ENCODE results near the gene PACSIN1. TPM values are rescaled to one million over a fixed set of nuclear protein-coding genes. Genes with fewer than 3 reads are reported as not detected.

The PACSIN1 gene
- total RNA-seq, 1 donor from 2014 or later: under 0.01 TPM

DNA sequence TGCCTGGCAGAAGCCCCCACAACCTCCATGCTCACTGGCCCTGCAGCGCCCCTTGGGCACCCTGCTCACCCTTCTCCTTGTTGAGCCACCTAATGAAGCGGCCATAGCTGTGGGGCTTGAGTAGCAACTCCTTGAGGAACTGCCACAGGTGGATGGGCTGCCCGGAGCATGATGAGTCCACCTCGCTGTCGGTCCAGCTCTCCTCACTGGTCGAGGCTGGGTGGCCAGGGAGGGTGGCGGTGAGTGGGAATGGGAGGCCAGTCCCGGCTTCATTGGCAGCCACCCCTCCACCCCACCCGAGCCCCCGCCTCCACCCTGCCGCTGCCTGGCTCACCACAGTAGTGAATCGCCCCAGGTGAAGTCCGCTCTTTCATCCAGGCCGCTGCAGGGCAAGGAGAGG is 73.3 kb downstream of the PACSIN1 start:
- Histone ChIP-seq H3K9ac (ENCODE audit: low read depth in 1 of 3, low read length in 3 of 3) (no peak overlapping the region), H3K4me1 (ENCODE audit: control insufficient read depth in 3 of 3, insufficient read depth in 3 of 3, low read length in 3 of 3) (no peaks in the 10 kb centered on the region), H3K27ac (ENCODE audit: low read depth, low read length) (no peak overlapping the region)

DNA sequence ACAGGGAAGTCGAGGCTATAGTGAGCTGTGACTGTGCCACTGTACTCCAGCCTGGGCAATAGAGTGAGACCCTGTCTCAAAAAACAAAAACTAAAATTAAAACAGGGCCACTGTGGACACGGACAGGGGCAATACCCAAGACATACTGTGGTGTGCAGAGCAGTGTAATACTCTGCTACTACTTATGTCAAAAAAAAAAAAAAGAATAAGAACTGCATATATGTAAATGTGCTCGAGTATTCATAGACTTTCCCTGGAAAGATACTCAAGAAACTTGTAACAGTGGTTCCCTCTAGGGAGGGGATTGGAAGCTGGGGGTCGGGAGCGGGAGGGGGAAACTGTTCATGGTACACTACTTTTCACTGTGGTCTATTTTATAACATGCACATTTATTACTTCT is 74.3 kb downstream of the PACSIN1 start:
- H3K36me3 ChIP-seq (ENCODE audit: control insufficient read depth in 3 of 3, insufficient read depth in 3 of 3, low read length in 3 of 3): no peaks in the 10 kb centered on the region
- no peak overlapping the region for H3K9ac ChIP-seq (ENCODE audit: low read depth in 1 of 3, low read length in 3 of 3)
- no peaks in the 10 kb centered on the region for H3K9me3 ChIP-seq (ENCODE audit: control insufficient read depth in 3 of 3, low read length in 3 of 3)
- peaks cover 0 to 2% (median 0%) of the 10 kb centered on the region in 3 donors for H3K27me3 ChIP-seq (ENCODE audit: control insufficient read depth in 3 of 3, insufficient read depth in 3 of 3, low read length in 3 of 3)
- no peak overlapping the region for H3K4me3 ChIP-seq (ENCODE audit: low read length in 3 of 3)
- H3K27ac ChIP-seq (ENCODE audit: low read depth, low read length): no peak overlapping the region
- no peaks in the 10 kb centered on the region for H3K4me1 ChIP-seq (ENCODE audit: control insufficient read depth in 3 of 3, insufficient read depth in 3 of 3, low read length in 3 of 3)

More for the DNA sequence above, 73.3 kb downstream of the PACSIN1 start:
- no peak overlapping the region for H3K4me3 ChIP-seq (ENCODE audit: low read length in 3 of 3)
- peaks cover 0 to 2% (median 0%) of the 10 kb centered on the region in 3 donors for H3K27me3 ChIP-seq (ENCODE audit: control insufficient read depth in 3 of 3, insufficient read depth in 3 of 3, low read length in 3 of 3)
- H3K9me3 ChIP-seq (ENCODE audit: control insufficient read depth in 3 of 3, low read length in 3 of 3): no peaks in the 10 kb centered on the region
- no peaks in the 10 kb centered on the region for H3K36me3 ChIP-seq (ENCODE audit: control insufficient read depth in 3 of 3, insufficient read depth in 3 of 3, low read length in 3 of 3)

DNA sequence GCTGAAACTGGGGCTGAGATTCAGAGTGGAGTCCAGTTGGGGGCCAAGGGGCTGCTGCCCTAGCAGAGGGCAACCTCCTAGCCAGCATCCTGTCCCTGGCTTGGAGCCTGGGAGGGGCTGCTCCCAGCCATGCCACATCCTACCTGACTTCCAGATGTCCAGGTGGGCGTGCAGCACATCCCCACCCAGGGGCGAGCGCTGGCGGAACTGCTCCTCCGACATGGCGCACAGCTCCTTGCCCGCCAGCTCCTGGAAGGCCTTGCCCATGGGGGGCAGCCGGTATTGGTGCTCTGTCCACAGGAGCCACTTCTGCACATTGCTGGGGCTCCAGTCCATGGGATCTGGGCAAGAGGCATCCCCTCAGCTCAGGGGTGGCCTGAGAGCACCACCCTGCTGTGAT is 75.0 kb downstream of the PACSIN1 start:
- Histone ChIP-seq H3K9me3 (ENCODE audit: control insufficient read depth in 3 of 3, low read length in 3 of 3) (no peaks in the 10 kb centered on the region), H3K9ac (ENCODE audit: low read depth in 1 of 3, low read length in 3 of 3) (no peak overlapping the region), H3K27ac (ENCODE audit: low read depth, low read length) (no peak overlapping the region), H3K4me3 (ENCODE audit: low read length in 3 of 3) (no peak overlapping the region), H3K36me3 (ENCODE audit: control insufficient read depth in 3 of 3, insufficient read depth in 3 of 3, low read length in 3 of 3) (no peaks in the 10 kb centered on the region), H3K27me3 (ENCODE audit: control insufficient read depth in 3 of 3, insufficient read depth in 3 of 3, low read length in 3 of 3) (peaks cover 0 to 2% (median 0%) of the 10 kb centered on the region in 3 donors), H3K4me1 (ENCODE audit: control insufficient read depth in 3 of 3, insufficient read depth in 3 of 3, low read length in 3 of 3) (no peaks in the 10 kb centered on the region)

- Histone ChIP-seq H3K27me3 (ENCODE audit: control insufficient read depth in 3 of 3, insufficient read depth in 3 of 3, low read length in 3 of 3) (peaks cover 0 to 2% (median 0%) of the 10 kb centered on the region in 3 donors), H3K9me3 (ENCODE audit: control insufficient read depth in 3 of 3, low read length in 3 of 3) (no peaks in the 10 kb centered on the region), H3K4me1 (ENCODE audit: control insufficient read depth in 3 of 3, insufficient read depth in 3 of 3, low read length in 3 of 3) (peaks cover 0 to 3% (median 2%) of the 10 kb centered on the region in 3 donors), H3K36me3 (ENCODE audit: control insufficient read depth in 3 of 3, insufficient read depth in 3 of 3, low read length in 3 of 3) (no peaks in the 10 kb centered on the region), H3K4me3 (ENCODE audit: low read length in 3 of 3) (no peak overlapping the region), H3K27ac (ENCODE audit: low read depth, low read length) (no peak overlapping the region), H3K9ac (ENCODE audit: low read depth in 1 of 3, low read length in 3 of 3) (no peak overlapping the region)
Measured at GRCh38 chr6:34543421-34543820, 77.5 kb downstream of the PACSIN1 start.

DNA sequence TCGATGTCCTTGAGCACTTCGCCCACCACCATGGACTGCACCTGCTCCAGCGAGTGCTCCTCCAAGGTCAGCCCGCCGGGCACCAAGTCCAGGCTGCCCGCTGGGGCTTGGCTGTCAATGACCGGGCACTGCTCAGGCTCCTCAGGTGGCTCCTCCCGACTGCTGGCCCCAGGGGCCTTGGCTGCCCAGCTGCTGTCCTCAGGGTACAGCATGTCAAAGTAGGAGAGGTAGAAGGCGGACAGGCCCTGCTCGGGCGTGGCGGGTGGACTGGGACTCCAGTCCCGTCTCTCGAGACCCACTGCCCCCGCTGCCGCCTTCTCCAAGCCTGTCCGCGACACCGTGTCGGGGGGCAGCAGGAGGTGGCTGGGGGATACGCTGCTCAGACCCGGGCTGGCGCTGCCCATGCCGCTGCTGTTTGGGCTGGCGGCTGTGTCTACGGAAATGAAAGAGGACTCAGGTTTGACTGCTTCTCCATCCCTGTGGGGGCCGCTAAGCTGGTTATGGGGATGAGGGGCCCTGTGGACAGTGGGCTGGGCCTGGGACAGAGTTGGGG is 78.3 kb downstream of the PACSIN1 start:
- Histone ChIP-seq H3K9ac (ENCODE audit: low read depth in 1 of 3, low read length in 3 of 3) (no peak overlapping the region), H3K27me3 (ENCODE audit: control insufficient read depth in 3 of 3, insufficient read depth in 3 of 3, low read length in 3 of 3) (peaks cover 0 to 4% (median 0%) of the 10 kb centered on the region in 3 donors), H3K4me1 (ENCODE audit: control insufficient read depth in 3 of 3, insufficient read depth in 3 of 3, low read length in 3 of 3) (peaks cover 0 to 3% (median 2%) of the 10 kb centered on the region in 3 donors), H3K36me3 (ENCODE audit: control insufficient read depth in 3 of 3, insufficient read depth in 3 of 3, low read length in 3 of 3) (no peaks in the 10 kb centered on the region), H3K4me3 (ENCODE audit: low read length in 3 of 3) (no peak overlapping the region), H3K9me3 (ENCODE audit: control insufficient read depth in 3 of 3, low read length in 3 of 3) (no peaks in the 10 kb centered on the region), H3K27ac (ENCODE audit: low read depth, low read length) (no peak overlapping the region)

GRCh38 chr6:34544776-34545471 is 79.0 kb downstream of the PACSIN1 start:
- H3K4me3 ChIP-seq (ENCODE audit: low read length in 3 of 3): no peak overlapping the region
- no peak overlapping the region for H3K27ac ChIP-seq (ENCODE audit: low read depth, low read length)
- H3K9me3 ChIP-seq (ENCODE audit: control insufficient read depth in 3 of 3, low read length in 3 of 3): no peaks in the 10 kb centered on the region
- H3K4me1 ChIP-seq (ENCODE audit: control insufficient read depth in 3 of 3, insufficient read depth in 3 of 3, low read length in 3 of 3): peaks cover 0 to 3% (median 2%) of the 10 kb centered on the region in 3 donors
- peaks cover 0 to 4% (median 0%) of the 10 kb centered on the region in 3 donors for H3K27me3 ChIP-seq (ENCODE audit: control insufficient read depth in 3 of 3, insufficient read depth in 3 of 3, low read length in 3 of 3)
- H3K36me3 ChIP-seq (ENCODE audit: control insufficient read depth in 3 of 3, insufficient read depth in 3 of 3, low read length in 3 of 3): no peaks in the 10 kb centered on the region
- no peak overlapping the region for H3K9ac ChIP-seq (ENCODE audit: low read depth in 1 of 3, low read length in 3 of 3)

DNA sequence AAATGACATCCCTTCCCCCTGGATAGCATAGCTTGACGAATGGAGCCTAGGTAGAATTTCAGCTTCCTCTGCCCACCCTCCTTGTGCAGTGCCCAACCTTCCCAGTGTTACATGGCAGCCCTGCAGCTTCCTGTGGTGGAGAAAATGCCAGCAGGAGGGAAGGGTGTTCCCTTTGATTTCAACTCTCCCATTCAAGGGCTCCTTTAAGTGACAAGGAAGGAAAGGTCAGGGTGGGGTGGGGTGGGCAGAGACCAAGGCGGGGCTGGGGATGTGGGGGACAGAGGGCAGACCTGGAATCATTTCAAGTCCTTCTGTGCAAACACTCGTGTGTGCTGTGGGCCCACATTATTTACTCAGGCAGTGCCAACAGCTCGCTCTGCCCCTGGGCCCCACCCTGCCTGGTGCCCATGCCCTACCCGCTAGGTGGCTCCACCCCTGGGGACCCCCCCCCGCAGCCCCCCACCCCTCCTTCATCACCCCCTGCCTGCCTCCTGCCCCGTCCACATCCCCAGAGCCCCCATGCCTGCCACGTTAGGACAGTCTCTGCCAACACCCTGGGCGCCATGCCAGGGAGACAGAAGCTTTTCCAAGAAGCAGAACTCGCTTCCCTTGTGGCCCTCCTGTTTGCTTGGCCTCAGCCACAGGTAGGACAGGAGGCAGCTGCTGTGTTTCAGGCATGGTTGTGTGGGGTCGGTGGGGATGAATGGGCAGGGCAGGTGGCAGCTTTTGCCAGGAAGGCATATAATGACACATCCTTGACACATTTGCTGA is 80.9 kb downstream of the PACSIN1 start:
- Histone ChIP-seq H3K9me3 (ENCODE audit: control insufficient read depth in 3 of 3, low read length in 3 of 3) (no peaks in the 10 kb centered on the region), H3K9ac (ENCODE audit: low read depth in 1 of 3, low read length in 3 of 3) (no peak overlapping the region), H3K27me3 (ENCODE audit: control insufficient read depth in 3 of 3, insufficient read depth in 3 of 3, low read length in 3 of 3) (peaks cover 0 to 4% (median 0%) of the 10 kb centered on the region in 3 donors), H3K36me3 (ENCODE audit: control insufficient read depth in 3 of 3, insufficient read depth in 3 of 3, low read length in 3 of 3) (no peaks in the 10 kb centered on the region), H3K4me3 (ENCODE audit: low read length in 3 of 3) (no peak overlapping the region), H3K27ac (ENCODE audit: low read depth, low read length) (no peak overlapping the region), H3K4me1 (ENCODE audit: control insufficient read depth in 3 of 3, insufficient read depth in 3 of 3, low read length in 3 of 3) (peaks cover 0 to 3% (median 2%) of the 10 kb centered on the region in 3 donors)

GRCh38 chr6:34547701-34548644 is 82.1 kb downstream of the PACSIN1 start:
- Histone ChIP-seq H3K36me3 (ENCODE audit: control insufficient read depth in 3 of 3, insufficient read depth in 3 of 3, low read length in 3 of 3) (no peaks in the 10 kb centered on the region), H3K4me3 (ENCODE audit: low read length in 3 of 3) (no peak overlapping the region), H3K27me3 (ENCODE audit: control insufficient read depth in 3 of 3, insufficient read depth in 3 of 3, low read length in 3 of 3) (peaks cover 0 to 7% (median 0%) of the 10 kb centered on the region in 3 donors), H3K9me3 (ENCODE audit: control insufficient read depth in 3 of 3, low read length in 3 of 3) (no peaks in the 10 kb centered on the region), H3K9ac (ENCODE audit: low read depth in 1 of 3, low read length in 3 of 3) (no peak overlapping the region), H3K27ac (ENCODE audit: low read depth, low read length) (no peak overlapping the region), H3K4me1 (ENCODE audit: control insufficient read depth in 3 of 3, insufficient read depth in 3 of 3, low read length in 3 of 3) (peaks cover 0 to 3% (median 2%) of the 10 kb centered on the region in 3 donors)

DNA sequence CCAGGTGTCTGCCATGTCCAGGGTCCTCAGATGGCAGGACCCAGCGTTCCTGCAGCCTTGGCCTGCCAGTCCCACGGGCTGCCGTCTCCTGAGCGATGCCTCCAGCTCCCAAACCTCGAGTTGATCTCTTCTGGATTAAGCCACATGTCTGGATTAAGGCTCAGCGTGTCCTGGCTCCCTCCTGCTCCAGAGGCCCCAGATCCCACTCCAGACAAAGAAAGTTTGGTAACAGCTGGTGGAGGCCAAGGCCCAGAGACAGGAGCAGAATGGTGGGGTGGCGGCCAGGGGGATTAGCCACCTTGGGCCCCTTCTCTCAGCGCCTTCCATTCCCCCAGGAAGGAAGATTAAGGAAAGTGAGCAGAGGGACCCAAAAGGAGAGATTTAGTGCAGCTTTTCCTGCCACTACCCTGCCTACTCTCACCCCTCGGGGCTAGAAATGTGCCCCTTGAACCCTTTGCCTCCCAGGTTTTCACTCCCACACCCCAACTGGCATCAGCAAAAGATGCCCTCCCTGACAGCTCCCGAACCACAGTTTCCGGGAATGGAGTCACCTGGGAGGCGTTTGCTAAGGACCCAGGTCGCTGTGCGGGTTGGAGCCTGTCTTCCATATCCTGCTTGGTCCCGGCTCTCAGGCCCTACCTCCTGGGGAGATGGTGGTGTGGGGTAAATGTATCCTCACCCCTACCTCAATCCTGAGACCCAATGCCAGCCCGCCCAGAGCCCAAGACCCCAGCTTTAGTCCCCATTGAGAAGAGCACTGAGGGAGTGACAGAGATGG is 83.3 kb downstream of the PACSIN1 start:
- Histone ChIP-seq H3K4me1 (ENCODE audit: control insufficient read depth in 3 of 3, insufficient read depth in 3 of 3, low read length in 3 of 3) (peaks cover 0 to 3% (median 2%) of the 10 kb centered on the region in 3 donors), H3K9me3 (ENCODE audit: control insufficient read depth in 3 of 3, low read length in 3 of 3) (no peaks in the 10 kb centered on the region), H3K27ac (ENCODE audit: low read depth, low read length) (no peak overlapping the region), H3K27me3 (ENCODE audit: control insufficient read depth in 3 of 3, insufficient read depth in 3 of 3, low read length in 3 of 3) (peaks cover 0 to 7% (median 0%) of the 10 kb centered on the region in 3 donors), H3K9ac (ENCODE audit: low read depth in 1 of 3, low read length in 3 of 3) (no peak overlapping the region), H3K36me3 (ENCODE audit: control insufficient read depth in 3 of 3, insufficient read depth in 3 of 3, low read length in 3 of 3) (no peaks in the 10 kb centered on the region), H3K4me3 (ENCODE audit: low read length in 3 of 3) (no peak overlapping the region)
